Ishikawa (cell line): Measurements from ENCODE around the gene URB1.

Experiments used
- CREB1 ChIP-seq: IDR thresholded peaks from 2 replicates; pipeline ENCODE4 v1.6.1; 2012; ENCODE audit warnings: low read depth
- TAF1 ChIP-seq: IDR thresholded peaks from 2 replicates; pipeline ENCODE4 v1.6.1; 2012; ENCODE audit warnings: low read depth, mild to moderate bottlenecking

DNA sequence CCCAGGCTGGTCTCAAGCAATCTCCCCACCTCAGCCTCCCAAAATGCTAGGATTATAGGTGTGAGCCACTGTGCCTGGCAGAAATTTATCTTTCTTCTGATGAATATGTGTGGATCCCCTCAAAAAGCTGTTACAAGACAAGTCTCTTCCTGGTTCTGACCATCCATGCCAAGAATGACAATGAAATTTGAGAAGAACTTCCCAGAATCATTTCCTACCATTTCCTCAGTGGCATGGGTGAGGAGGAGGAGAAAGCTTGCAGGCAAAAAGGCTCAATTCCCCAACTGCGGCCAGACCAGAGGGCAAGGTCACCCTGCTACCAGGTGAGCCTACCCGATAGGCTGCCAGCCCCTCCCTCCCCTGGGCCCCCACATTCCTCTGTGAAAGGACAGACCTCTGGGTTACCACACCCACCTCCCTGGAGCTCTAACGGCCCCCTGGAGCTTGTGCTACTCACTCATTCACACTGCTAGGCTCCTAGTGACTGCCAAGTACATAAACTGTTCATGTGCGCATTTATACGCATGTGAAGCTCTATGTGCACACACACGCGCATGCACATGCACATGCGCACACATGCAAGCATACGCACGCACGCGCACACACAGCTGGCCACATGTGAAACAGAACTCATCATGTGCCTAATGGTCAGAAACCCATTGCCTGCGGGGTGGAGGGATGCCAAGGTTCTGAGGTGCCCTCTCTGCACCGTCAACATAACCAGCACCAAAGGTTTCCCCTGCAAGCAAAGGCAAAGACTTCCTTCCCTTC lies 77.1 kb downstream of the URB1 start:
- no peak for TF ChIP-seq TAF1
- no peak for TF ChIP-seq CREB1
